NT2/D1 (cell line): ENCODE measurements around the gene KCTD12.

ENCODE experiments used
- SUZ12 ChIP-seq: IDR thresholded peaks from 2 replicates; pipeline ENCODE4 v1.6.1; 2011; ENCODE audit not compliant: insufficient read length, insufficient read depth; ENCODE audit errors: extremely low read depth
- ZNF274 ChIP-seq: IDR thresholded peaks from 2 replicates; pipeline ENCODE4 v1.6.1; 2011; ENCODE audit warnings: mild to moderate bottlenecking, low read depth, low read length

GRCh38 chr13:76836311-76836710, 49.9 kb downstream of the KCTD12 start:
- TF ChIP-seq SUZ12 (no peak), ZNF274 (no peak)
